GM19193 (cell line): Measurements from ENCODE around the gene TARBP1.

Experiments used
- POLR2A ChIP-seq: IDR thresholded peaks from 4 replicates; pipeline ENCODE4 v1.6.1; 2011; ENCODE audit not compliant: insufficient read depth, insufficient read length; ENCODE audit errors: extremely low read depth

Gene TARBP1

DNA sequence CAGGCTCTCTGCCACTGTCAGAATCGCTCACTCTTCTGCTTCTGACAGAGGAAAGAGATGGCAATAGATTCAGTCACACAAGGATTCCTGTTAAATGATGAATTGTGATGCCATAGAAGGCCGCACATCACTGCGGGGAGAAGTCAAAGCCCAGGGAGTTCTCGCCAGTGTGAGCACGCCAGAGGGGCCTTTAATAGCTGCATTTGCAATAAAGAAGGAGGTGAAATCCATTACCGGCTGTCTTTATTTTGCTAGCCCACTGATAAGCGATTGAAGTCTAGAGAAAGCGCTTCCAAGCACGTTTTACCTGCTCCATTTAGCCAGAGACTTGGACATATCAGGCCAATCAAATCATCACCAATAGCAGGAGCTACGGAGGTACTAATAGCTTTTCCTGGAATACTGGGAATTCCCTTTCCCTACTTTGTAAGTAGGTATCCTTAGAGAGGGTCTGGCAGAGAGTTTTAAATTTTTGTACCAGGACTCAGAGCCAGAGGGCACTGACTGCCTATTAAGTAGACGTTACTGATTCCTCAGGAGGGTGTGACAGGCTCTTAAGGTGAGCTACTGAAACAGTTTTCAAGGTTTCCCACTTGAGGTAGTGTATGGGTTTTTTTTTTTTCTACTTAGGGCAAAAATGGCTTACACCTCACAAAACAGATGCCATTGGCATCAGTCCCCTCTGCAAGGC, 10.2 kb upstream of the TARBP1 start:
- TF ChIP-seq POLR2A = no peak

DNA sequence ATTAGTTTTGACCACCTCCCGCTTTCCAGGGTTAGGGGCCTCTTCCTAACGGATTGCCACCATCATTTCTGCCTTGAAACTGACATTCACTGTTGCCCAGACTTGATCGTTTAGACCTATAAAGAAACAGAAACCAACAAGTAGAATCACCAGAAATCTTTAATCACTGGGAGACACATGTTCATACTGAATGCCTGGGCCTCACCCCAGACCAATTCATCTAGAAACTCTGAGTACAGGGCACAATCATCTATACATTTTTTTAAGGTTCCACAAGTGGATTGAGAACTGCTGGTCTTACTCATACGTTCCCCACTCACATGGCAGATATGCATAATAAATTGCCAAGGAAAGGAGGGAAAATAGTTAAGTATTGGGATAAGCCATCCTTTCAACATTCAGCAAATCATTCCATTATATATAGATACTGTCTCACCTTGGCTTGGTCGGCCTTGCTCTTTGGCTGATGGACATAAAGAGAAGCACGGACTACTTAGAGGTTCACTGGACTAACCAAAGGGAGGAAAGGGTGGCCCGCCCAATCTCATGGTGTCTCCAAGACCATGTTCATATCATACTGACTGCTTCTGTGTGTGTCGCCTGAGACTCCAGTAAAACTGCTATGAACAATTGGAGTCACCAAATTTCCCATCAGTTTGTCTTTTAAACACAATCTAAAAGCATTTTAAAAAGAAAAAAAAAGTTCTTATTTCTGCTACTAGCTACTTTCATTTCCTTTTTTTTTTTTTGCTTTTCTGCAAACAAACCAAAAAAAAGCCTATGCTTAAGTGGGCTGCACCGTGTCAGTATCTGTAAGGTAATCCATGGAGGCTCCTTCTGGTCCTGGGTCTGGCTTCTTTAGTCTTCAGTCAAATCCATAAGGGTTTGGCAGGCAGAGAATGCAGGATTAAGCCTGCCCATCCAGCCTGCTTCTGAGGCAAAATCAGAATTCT, 9.4 kb upstream of the TARBP1 start:
- TF ChIP-seq POLR2A = no peak

DNA sequence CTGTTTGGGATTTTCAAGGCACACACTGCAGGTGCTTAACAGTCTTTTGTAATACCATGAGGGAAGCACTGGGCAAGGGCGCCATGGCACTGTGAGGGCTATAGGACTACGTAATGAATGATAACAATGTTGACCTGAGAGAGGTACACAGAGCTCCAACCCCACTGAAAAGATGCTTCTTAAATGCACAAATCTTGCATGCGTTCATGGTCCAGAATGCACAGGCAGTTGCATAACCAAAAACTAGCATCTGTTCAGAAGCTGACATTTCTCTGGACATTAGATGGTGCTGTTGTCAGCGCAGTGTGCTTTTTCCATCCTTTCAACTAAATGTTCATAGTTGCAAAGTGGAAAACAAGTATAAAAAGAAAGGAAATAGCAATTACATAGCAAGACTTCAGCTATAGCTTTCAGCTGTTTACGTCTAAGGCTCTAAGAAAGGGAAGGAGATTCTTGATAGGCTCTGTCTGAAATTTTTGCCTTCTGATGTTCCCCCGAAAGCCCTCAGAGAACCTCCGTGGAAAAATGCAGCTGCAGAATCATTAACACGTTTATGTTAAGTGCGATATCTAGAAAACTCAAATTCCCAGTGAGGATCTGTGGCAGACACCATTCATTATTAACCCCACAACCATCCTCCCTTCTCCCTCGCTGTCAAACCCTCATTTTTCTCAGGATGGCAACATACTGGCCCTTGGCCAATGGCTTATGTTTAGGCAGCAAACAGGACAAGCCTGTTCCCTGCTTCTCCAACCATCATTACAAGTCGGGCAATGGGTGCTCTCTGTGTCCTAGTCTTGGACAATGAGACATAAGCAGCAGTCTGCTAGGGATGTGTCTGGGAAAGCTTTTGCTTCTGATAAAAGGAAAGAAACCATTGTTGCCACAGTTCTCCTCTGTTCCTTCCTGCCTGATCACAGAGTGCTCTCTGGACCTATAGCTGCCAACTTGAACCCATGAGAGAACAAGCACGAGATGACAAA, 8.2 kb upstream of the TARBP1 start:
- TF ChIP-seq POLR2A = no peak

DNA sequence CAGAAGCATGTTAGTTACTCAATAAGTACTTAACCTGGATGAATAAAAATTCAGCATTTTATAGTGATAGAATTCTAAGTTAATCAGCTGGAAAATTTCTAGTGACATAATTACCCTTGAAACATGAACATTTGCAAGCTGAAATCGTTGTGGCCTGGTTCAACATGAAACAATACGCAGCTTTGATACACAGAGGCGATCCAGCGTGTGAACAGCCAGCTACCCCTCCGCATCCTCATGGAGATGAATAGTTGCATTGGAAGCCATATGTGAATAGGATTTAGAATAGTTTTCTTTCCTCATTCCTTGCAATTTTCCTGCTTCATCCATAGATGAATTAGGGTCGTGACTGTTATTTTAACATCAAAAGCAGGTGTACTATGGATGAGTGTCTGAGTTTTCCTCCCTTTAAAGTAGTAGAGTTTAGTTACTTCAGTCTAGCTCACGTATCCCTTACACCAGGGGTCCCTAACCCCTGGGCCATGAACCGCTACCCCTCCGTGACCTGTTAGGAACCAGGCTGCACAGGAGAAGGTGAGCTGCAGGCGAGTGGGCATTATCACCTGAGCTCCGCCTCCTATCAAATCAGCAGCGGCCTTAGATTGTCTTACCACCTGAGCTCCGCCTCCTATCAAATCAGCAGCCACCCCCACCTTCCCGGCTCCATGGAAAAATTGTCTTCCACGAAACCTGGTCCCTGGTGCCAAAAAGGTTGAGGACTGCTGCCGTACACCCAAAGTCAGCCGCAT, 6.2 kb upstream of the TARBP1 start:
- TF ChIP-seq POLR2A = no peak

DNA sequence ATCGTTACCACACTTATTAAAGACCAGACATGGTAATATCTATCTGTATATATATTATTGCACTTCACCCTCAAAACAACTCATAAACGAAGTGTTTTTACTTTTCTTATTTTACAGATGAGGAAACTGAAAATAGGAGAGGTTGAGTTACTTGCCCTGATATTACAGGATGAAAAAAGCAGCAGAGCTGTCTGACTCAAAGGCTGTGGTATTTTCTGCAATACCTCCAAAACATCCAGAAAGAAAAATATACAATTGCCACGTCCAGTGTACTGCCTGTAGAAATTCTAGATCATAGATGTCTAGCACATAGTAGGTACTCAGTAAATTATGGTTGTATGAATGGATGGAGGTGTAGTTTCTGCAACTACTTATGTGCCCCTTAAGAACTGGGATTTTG, 5.2 kb upstream of the TARBP1 start:
- no peak for TF ChIP-seq POLR2A

DNA sequence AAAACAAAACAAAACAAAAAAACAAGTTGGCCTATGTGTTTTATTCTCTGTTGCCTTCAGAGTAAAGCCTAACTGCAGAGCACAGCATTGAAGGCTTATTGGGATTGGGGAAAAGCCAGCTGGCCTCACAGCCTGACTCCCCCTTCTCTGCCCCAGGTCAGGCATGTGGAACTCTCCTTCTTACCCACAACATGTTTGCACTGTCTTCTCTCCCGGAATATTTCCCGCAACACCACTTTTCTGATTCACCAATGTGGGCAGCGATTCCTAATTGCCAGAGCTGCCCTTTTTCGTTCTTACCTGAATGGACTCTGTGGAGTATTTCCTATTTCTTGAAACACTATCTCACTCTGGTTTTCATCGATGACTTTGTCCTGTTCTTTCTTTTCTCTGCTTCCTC, 2.8 kb upstream of the TARBP1 start:
- TF ChIP-seq POLR2A = no peak

DNA sequence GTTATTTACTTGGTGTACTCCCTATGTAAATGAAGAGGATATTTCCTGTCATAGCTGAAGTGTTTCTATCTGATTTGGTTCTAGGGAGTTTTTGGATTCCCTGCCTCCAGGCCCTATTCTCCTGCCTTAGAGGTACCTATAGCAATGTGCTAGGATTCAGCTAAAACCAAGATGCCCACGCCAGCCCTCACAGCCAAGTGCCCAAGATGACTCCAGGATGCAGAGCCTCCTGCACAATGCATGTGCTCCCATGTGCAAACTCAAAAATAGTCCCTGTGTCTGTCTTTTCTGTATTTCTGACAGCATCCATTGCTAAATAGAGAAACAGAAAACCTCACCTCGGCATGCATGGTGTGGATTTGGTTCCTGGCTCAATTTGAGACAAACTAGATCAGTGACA, 887 bp upstream of the TARBP1 start:
- TF ChIP-seq POLR2A = no peak

DNA sequence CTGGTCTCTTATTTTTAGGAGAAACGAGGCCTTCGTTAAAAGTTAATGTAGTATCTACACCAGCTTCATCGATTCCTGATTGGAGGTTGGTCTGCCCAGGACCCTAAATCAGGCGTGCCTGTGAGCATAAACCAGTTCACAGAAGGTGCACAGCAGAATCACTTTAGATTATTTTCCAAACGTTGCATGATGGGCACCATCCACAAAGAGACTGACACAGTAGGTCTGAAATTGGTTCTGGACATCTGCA, 256 bp upstream of the TARBP1 start:
- TF ChIP-seq POLR2A = no peak

DNA sequence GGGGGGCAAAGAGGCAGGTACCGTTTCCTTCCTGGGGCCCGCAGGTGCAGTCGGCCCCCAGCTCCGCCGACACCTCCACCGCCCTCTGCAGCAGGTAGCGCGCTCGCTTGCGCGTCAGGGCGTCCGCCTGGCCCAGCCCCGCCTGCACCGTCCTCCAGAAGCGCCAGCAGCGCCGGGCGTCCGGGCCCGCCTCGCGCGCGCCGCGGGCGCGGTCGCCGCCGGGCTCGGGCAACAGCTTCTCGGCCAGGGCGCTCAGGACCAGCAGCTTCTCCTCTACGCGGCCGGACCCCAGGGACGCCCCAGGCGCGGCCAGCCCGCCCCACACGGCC, 863 bp downstream of the TARBP1 start:
- peak; percentile 66 for TF ChIP-seq POLR2A

DNA sequence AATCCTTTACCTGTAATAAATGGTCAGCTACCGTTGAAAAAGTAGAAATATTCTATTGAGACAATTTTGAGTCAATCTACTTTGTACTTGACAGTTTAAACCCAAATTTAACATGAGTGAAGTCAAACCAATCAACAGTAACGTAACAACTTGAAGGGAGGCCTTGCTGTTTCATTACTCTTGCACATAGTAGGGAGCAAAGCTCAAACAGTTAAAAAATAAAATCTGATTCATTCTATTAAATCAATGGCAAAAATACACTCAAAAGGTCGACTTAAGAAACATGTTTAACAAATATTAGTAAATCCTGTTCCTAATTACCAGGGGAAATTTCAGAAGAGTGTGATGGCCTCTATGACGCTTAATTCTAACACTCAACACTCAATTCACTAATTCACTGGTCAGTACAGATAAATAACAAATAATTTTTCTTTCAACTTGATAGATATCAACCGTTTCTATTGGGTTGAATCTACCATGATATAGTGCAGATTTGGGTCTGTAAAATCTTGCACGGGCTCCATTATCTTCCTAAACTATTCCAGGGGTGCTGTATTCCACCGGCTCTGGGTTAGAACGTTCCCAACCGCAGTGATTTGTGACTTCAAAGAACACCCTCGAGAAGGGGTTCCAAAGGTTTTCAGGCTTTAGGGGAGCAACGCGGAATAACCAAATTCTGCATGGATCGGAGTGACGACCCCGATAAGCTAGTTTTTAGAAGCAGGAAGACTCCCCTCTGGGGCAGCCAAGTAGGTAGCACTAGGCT, 1.4 kb downstream of the TARBP1 start:
- no peak for TF ChIP-seq POLR2A

DNA sequence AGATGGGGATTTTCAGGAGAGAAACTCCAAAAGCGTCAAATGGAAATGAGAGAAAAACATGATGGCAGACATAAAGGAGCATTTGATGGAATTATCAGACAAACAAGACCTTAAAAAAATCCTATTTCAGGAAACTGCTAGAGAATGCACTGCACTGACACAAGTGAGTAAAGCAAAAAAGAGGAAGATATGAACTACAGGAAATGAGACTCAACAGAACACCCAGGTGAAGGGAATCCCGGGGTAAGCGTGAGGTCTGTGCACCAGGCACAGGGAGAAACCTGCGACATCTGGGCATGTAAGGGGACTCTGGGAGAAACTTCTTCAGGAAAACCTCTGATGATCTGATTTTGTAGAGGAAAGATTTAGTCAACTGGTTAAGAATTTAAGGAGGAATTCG, 2.8 kb downstream of the TARBP1 start:
- TF ChIP-seq POLR2A = no peak

DNA sequence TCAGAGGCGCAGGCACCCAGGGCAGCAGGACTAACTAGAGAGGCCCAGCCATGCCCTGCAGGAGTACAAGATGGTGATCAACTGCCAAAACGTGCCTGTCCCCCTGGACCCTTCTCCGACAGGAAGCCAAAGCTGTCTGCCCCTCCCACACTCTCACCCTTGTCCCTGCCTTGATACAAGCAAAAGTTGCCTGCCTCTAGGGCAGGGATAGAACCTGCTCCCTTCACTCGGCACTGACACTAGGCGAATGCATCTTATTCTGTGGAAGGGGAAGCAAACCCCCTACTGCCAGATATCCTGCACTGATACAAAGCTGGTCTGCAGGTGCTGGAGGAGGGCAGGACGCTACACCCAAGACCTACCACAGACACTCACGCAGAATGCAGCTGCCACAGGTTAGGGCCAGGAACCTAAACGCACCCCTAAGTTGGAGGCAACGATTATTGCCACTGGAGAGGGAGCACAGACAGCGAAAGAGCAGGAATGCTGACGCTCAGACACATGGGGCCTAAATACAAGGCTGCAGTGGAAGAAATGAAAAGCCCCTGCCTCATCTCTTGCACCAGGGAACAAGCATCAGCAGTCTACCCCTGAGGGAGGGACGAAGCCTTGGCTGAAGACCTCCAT, 3.7 kb downstream of the TARBP1 start:
- no peak for TF ChIP-seq POLR2A

DNA sequence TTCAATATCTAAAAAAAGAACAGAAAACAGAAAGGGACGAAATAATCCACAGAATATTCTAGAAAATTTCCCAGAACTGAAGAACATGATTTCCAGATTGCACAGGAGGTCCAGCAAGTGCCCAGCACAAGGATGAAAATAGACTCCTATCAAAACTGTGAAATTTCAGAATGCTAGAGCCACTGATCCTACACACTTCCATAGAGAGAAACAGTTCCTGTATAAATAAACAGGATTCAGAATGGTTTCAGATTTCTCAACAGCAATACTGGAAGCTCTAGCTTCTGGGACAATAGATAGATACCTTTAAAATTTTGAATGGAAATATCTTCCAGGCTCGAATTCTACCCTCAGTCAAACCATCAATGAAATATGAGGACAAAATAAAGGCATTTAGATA, 4.6 kb downstream of the TARBP1 start:
- TF ChIP-seq POLR2A = no peak
